Left lobe of liver (tissue), 2 donors: Measurements from ENCODE around the gene HSF4. TPM values are rescaled to one million over a fixed set of nuclear protein-coding genes. Genes with fewer than 3 reads are reported as not detected.

Experiments used
- ATAC-seq: fragments of 200-7000 bp; cut with Tn5 transposase; one replicate; pipeline ENCODE4 v1.9.1; 2020; ENCODE audit warnings: mild to moderate bottlenecking, moderate library complexity
- DNase-seq: peaks from one replicate; pipeline ENCODE4 v3.0.0-alpha.2; 2020; ENCODE audit warnings: low spot score
- total RNA-seq: library from RNA; stranded (reverse); gene quantifications from one replicate; pipeline ENCODE4 v1.2.1, GENCODE V29; 2021
- donor health status: DM: no; HTN: no; CAD: no; lungs with moderate emphysema.
- donor health status: DM: no; HTN: yes; CAD: no.

The HSF4 gene
- total RNA-seq, 1 donor from 2014 or later = 60.5 TPM

DNA sequence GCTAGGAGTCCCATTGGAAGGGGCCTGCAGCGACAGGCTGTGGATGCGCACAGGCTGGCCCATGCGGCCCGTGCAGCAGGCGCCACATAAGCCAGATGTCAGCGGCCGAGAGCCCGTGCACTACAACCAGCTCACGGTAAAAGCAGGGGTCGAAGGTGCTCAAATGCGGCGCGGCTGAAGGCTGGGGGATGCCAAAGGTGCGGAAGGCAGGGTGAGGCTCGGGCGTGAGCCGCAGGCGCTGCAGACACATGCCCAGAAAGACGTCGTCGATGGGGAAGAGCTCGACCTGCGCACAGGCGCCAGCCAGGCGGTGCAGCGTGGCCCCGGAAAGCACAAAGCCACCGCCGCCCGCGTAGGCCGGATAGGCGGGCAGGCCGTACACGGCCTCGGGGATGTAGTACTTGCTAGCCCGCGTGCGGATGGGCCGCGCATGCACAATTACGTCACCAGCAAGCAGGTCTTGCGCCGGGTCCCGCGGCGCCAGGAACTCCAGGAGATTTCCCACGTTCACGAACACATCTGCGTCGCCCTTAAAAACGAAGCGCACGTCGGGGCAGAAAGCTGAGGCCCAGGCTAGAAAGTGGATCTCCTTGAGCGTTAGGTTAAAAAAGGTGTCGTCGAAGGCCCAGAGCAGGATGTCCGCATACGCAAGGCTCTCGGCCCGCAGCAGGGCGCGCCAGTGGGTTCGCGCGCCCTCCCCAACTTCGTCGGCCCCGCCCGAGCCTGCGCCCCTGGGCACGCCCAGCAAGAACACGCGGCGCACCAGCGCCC is 15.1 kb upstream of the HSF4 start:
- peak; percentile 35 for ATAC-seq
- DNase-seq = no peak

DNA sequence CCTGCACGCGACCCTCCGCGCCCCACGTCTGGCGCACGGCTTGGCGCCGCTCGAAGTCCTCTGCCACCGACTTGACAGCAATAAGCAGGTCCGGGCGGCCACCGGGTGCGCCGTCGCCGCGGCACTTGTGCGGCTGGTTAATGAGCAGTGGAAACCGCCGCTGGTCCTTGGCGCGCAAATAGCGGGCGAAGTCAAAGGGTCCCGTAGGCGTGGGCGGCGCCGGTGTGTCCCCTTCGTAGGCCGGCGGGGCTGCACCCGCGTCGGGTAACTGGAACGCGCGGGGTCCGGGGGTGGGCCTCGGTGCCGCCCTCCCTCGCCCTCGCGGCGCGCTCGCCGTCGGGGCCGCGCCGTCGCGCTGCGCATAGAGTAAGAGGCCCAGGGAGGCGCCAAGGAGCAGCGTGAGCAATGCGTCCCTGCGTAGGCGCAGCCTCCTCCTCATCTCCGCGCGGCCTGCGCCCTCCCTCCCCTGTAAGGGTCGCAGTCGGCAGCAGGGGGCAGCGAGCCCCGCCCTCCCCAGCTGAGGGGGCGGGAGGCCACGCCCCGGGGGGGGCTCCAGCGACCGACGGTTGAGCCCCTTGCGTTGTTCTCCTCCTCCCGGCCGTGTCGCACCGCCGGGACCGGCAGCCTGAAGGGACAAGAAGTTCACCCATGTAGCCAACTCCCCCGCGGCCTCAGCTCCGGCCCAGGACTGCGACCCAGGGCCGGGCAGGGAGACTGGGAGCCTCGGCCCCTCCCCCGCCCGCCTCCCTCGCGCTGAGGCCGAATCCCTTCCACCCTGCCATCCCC is 14.3 kb upstream of the HSF4 start:
- ATAC-seq (peak; percentile 35), DNase-seq (no peak)

DNA sequence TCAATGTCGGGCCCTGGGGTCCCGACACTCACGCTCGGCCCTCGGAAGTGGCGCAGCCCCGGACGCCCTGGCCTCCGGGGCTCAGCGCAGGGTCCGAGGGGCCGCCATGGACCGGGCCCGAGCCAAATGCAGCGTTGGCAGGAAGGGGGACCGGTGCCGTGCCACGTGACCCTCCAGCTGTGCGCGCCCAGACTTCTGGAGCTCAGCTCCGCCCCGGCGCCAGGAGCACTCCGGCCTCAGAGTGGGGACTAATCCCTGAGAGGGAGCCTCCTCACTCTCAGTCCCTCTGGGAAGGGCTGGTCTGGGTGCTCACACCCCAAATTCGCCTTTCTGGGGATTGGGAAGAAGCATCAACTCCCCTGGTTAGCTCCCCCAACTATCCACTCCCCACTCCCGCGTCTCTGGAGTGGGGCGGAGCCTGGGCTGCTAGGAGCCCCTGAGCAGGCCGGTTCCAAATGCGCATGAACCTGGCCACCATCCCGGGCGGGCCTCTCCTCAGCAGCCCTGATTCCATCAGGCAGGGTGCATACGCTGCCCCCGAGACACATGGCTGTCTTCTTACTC is 13.6 kb upstream of the HSF4 start, which contains the start of gene B3GNT9:
B3GNT9 (minus strand) TSS at position 166 of the 564 bp plus-strand sequence. CDS start 513 bp downstream, outside the sequence.
- ATAC-seq = peak; percentile 52
- DNase-seq = no peak

DNA sequence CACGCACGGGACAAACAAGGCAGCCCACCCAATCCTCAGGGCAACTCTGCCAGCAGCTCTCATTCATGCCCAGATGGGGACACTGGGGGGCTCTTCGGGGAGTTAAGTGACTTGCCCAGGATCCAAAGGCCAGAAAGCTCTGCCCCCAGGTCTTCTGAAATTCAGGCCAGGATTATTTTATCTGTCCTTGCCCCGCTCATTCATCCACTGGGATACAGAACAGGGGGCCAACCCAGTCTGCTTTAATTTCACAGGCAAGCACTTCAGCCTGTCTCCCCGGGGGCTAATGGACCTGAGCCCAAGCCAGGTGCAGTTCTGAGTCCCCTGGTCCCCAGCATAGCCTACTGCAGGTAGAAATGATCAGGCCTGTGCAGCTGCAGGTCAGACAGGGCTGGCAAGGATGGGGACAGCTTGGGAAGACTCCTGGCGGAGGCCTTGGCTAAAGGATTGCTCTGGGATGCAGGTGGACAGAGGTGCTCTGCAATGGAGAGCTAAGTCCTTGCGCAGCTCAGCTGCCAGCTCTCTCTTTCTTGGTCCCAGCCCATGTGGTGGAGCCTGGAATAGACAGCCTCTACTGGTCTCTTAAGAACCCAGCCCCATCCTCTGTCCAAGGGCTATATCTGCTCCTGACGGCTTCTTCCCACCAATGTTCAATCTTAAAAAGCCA is 13.0 kb upstream of the HSF4 start:
- ATAC-seq (no peak), DNase-seq (no peak)

DNA sequence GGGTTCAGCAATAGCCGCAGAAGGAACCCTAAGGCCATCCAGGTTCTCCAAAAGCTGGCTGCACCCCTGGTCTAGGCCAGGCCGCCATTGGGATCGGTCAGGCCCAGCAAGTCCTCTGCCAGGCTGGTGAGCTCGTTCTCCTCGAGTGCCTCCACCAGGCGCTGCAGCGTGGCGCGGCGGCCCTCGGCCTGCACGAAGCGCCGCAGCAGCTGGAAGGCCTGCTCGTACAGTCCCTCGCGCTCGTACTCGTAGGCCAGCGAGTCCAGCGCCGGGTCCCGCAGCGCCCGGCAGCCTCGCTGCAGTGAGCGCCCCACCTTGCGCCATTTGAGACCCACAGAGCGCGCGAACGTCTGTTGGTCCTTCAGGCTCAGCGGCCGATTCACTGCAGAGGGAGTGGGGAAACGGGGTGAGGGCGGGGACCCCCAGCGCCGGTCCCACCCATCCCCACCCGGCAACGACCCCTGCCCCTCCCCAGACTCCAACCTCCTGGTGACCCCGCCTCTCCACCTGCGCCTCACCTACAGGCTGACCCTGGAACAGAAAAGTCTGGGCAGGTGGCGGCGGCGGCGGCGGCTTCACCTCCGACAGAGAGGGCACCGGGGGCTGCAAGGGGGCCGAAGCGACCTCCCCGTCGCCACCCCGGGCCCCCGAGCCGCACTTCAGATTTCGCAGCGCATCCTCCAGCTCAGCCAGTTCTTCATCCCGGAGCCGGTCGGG is 9.8 kb upstream of the HSF4 start:
- DNase-seq (no peak), ATAC-seq (no peak)

DNA sequence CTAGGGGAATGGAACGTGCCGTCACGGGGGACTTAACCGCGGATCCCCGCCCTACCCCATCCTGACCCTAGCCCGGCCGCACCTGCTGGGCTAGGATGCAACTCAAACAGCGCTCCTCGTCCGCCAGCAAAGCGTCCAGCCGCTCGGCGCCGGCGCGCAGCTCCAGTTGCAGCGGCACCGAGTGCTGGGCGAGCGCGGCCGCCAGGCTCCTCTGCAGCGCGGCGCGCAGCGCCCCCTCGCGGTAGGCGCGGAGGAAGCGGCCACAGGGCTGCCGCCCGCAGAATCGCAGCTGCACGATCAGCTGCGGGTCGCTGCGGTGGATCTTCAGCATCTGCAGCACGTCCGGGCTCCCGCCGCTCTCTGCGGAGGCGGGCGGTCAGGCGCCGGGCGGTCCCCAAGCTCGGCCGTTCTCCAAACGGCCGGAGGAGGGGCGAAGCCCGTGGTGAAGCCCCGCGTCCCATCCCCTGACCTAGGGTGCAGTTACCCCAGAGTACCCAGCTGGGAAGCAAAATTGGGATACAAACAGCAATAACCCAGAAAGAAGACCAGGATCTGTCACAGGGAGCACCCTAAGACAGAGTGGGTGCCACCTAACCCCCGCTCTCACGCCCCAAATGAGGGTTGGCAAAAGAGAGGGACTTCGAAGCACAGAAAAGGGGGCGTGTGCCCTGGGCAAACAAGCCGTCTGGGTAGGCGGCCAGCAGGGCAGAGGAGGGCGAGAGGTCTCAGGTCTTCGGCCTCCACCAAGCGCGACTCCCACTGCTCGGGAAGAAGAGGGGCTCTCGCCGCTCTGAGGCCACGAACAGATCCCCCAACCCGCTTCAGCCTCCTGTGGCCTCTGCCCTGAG is 9.0 kb upstream of the HSF4 start:
- DNase-seq (peak; percentile 78), ATAC-seq (peak; percentile 78)

DNA sequence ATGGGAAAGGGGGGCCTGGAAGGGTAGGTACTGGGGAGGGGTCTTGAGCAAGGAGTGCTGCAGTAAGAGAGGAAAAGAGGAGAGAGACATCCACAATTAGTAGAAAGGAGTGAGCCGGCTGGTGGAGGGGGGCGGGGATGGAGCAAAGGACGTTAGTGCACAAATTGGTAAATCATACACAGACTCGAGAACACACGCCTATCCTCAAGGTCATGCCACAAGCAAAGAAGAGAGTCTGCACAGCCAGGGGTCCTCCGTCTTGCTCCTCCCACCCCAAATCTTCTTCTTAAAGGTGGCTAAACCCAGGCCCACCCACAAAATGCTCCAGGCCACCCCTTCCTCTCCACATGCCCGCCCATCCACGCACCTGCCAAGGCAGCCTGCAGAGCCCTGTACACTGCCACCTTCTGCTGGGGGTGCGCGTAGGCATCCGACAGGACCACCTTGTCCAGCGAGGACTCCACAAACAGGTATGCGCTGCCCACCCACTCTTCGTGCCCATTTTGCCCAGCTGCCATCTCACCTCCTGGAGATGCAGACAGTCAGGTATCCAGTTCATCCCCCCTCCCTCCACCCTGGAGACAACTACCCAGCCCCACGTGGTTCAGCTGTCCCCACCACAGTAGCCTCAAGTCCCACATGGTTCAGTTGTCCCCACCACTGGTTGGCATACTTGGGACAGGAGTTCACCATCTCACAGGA is 8.3 kb upstream of the HSF4 start:
- ATAC-seq (no peak), DNase-seq (peak; percentile 46)

DNA sequence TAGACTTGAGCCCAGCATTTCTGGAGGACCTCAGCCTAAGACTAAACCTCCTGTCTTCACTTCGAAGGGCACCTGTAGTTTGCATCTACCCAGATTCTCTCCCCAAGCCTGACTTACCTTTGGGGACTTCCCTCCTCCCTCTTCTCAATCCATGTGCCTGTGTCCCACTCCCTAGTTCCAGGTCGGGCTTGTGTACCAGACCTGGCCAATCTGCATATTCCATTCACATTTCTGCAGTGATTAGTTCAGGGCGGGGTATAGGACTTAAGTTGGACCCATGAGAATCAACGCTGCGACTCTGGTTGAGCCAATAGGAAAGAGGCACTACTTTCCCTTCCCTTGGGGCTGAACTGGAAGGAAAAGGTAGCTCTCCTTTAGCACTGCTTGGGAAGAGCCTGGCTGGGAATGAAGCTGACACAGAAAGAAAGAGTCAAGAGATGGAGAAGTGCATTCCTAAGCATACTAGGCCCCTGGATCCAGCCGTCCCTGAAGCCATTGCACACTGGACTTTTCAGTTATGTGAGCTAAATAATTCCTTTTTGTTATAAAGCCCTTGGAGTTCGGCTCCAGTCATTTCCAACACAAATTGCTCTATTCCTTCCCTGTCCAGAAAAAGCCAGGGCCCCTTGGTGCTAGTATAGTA is 7.3 kb upstream of the HSF4 start:
- ATAC-seq (no peak), DNase-seq (no peak)

DNA sequence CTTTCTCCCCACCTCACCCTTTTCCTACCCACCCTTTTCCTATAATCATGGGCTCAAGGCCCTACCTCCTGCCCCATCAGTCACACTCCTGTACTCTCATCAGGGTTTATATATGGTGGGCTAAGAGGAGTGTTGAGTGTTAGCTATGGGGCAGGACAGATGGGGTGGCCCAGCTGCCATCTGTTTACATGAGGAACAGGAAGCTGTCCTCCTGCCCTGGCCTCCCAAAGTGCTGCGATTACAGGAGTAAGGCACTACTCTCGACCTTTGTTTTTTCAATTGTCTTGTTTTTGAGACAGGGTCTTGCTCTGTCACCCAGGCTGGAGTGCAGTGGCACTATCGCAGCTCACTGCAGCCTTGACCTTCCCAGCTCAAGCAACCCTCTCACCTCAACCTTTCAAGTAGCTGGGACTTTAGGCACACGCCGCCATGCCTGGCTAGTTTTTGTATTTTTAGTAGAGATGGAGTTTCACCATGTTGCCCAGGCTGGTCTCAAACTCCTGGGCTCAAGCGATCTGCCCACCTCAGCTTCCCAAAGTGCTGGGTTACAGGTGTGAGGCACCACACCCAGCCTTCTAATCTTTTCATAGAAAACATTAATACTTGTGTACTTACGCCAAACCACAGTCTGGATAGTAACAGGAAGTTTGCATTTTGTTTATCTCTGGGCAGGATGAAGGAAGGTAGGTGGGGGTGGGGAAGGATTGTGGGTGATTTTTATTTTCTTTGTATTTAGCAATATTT is 6.5 kb upstream of the HSF4 start:
- ATAC-seq = no peak
- DNase-seq = no peak

DNA sequence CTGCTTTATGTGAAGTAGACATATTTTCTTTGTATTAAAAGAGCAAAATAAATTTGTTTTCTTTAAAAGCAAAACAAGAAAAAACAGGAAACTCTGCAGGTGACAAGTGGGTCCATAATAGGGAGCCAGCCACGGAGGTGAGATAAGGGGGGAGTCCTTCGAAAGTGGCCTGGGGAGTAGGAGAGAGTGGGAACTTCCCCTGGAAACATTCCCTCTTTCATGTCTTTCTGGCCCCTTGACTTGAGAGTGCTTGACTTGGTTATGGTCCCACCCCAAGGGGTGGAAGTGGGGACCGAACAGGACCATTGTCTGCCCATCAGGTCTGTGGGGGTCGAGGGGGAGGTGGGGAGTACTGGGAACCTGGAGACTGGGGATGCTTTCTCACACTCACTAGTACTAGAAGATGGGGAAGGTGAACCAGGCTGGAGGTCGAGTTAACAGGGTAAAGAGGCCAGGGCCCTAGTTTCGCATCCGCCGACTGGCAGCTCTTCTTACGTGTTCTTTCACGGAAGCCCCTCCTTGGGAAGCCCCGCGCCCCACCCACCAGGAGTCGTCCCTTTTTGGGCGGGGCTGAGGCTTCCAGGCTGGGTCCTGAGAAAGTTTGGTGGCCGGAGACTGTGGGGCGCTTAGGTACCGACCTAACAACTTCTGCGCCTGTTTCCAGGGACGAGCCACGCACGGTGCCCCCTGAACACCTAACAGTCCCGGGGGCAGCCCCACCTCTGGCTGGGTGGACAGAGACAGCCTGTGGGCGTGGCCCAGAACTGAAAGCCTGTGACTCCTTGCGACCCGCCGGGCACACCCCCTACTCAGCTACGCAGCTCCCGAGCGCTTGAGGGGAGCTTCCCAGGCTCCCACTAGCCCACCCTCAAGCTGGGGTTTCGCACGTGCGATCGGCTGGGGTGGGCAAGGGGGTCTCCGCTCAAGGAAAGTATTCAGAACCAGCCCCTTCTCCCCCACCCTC is 5.6 kb upstream of the HSF4 start:
- peak; percentile 53 for DNase-seq
- no peak for ATAC-seq

DNA sequence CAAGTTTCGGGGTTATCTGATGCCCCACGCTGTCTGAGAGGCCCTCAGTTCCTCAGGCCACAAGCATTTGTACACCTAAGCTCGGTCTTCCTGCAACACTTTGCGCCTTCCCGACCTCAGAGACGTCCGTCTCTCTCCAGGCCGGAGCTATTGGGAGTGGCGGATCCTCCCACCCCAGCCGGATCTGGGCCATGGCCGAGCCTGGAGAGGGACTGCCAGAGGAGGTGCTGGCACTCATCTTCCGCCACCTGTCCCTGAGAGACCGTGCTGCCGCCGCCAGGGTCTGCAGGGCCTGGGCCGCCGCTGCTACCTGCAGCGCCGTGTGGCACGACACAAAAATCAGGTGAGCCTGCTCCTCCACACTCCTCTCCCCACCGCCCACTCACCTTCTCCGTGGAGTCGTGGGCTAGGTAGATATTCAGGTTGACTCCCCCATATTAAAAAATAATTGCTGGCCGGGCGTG is 2.9 kb upstream of the HSF4 start:
- DNase-seq = peak; percentile 47
- no peak for ATAC-seq

DNA sequence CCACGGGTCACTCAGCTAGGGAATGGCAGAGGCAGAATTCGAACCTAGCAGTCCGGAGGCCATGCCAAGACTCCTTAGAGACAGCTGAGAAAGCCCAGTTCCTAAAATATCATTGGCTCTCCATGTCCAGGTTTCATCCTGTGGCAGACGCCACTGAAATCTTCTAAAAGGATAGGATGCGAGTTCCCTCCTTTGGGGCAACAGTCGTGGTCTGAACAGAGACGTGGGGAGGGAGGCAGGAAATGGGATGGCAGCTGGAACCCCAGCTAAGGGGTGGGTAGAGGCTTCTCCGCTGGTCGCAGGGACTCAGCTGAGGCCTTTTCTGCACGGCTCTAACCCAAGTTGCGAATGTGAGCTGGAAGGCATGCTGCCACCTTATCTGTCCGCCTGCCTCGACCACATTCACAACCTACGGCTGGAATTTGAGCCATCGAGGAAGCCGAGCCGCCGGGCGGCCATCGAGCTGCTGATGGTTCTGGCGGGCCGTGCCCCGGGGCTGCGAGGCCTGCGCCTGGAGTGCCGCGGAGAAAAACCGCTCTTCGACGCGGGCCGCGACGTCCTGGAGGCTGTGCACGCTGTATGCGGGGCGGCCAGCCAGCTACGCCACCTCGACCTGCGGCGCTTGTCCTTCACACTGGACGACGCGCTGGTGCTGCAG is 1.9 kb upstream of the HSF4 start:
- DNase-seq (no peak), ATAC-seq (no peak)

DNA sequence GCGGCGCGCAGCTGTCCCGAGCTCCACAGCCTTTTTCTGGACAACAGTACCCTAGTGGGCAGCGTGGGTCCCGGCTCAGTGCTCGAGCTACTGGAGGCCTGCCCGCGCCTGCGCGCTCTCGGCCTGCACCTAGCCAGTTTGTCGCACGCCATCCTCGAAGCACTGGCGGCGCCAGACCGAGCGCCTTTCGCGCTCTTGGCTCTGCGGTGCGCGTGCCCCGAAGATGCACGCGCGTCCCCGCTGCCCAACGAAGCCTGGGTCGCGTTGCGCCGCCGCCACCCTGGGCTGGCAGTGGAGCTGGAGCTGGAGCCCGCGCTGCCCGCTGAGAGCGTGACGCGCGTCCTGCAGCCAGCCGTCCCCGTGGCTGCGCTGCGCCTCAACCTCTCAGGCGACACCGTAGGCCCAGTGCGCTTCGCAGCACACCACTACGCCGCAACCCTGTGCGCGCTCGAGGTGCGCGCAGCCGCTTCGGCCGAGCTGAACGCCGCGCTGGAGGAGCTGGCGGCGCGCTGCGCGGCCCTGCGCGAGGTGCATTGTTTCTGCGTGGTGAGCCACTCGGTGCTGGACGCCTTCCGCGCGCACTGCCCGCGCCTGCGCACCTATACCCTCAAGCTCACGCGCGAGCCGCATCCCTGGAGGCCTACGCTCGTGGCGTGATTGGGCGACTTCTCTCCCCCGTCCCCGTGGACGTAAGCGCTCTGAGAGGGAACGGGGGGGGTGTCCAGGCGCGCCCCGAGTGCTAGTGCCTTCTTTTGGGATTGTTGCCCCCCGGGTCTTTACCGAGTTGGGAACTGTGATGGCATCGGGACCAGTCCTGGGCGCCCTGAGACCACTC is 1.2 kb upstream of the HSF4 start:
- peak; percentile 67 for DNase-seq
- ATAC-seq = peak; percentile 29

DNA sequence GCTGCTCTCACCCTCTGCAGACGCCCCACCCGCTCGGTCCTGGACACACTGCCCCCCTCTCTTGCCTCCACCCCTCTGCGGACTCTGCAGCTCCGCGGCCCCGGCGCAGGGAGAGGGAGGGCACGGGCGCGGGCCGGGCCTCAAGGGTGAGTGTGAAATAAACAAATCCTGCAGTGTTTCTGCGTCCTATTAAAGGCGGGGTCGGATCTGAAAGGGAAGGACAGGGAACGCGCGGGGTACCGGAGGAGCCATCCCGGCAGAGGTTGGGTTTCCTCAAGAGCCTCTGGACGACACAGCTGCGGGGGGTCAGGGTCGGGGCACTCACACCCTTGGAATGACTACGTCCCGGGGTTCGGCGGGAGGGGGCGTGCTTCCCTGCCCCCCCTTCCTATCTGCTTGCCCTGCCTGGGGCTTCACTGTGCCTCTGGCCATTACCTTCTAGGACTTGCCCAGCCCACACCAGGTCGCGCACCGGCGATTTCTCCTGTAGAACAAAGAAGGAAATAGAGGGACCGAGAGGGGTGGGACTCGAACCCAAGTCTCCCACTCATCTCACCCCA is 466 bp upstream of the HSF4 start:
- peak; percentile 3 for ATAC-seq
- peak; percentile 45 for DNase-seq
